Liver (tissue), 9 donors: Measurements from ENCODE around the gene ROR1. TPM values are rescaled to one million over a fixed set of nuclear protein-coding genes. Genes with fewer than 3 reads are reported as not detected.

Experiments
- DNase-seq: peaks from one replicate; pipeline ENCODE4 v3.0.0-alpha.2; 2017; ENCODE audit warnings: low spot score
- H3K27ac ChIP-seq, 2 donors: one replicate each; pipeline ENCODE4 v1.7.0; 2013; ENCODE audit warnings: inconsistent platforms in 2 of 2, low read length in 2 of 2, control low read depth in 1 of 2, low read depth in 1 of 2, mild to moderate bottlenecking in 1 of 2
- H3K27me3 ChIP-seq, 4 donors: one replicate each; pipeline versions ENCODE4 v1.6.1 to v1.7.0; 2013; ENCODE audit warnings: low read length in 3 of 4, inconsistent platforms in 1 of 4, mild to moderate bottlenecking in 1 of 4, moderate library complexity in 1 of 4; ENCODE audit not compliant: control insufficient read depth in 4 of 4, insufficient read depth in 4 of 4
- H3K36me3 ChIP-seq, 4 donors: one replicate each; pipeline versions ENCODE4 v1.6.1 to v1.7.0; 2013; ENCODE audit warnings: low read length in 3 of 4, mild to moderate bottlenecking in 3 of 4, low read depth in 1 of 4, moderate library complexity in 1 of 4; ENCODE audit not compliant: control insufficient read depth in 4 of 4, insufficient read depth in 3 of 4
- H3K4me1 ChIP-seq, 4 donors: one replicate each; pipeline versions ENCODE4 v1.6.1 to v1.7.0; 2013; ENCODE audit warnings: low read length in 3 of 4, mild to moderate bottlenecking in 3 of 4, moderate library complexity in 1 of 4; ENCODE audit not compliant: control insufficient read depth in 4 of 4, insufficient read depth in 4 of 4
- H3K4me3 ChIP-seq, 3 donors: one replicate each; pipeline versions ENCODE4 v1.6.1 to v1.7.0; 2013; ENCODE audit warnings: low read length in 3 of 3, control low read depth in 1 of 3, low read depth in 1 of 3, mild to moderate bottlenecking in 1 of 3
- H3K9ac ChIP-seq, 2 donors: one replicate each; pipeline ENCODE4 v1.7.0; 2013; ENCODE audit warnings: low read length in 2 of 2, mild to moderate bottlenecking in 2 of 2, moderate library complexity in 2 of 2, control low read depth in 1 of 2, low read depth in 1 of 2
- H3K9me3 ChIP-seq, 4 donors: one replicate each; pipeline versions ENCODE4 v1.6.1 to v1.7.0; 2013; ENCODE audit warnings: low read length in 3 of 4; ENCODE audit not compliant: control insufficient read depth in 4 of 4
- EGR1 ChIP-seq, 2 donors: IDR thresholded peaks; 2 replicates each; pipeline ENCODE4 v1.6.1; 2016 to 2018; ENCODE audit warnings: antibody characterized with exemption in 2 of 2, low read depth in 2 of 2
- FOXA1 ChIP-seq: IDR thresholded peaks from 2 replicates; pipeline ENCODE4 v1.6.1; 2016; ENCODE audit warnings: antibody characterized with exemption
- FOXA2 ChIP-seq: IDR thresholded peaks from 2 replicates; pipeline ENCODE4 v1.6.1; 2016; ENCODE audit warnings: antibody characterized with exemption
- GABPA ChIP-seq, 2 donors: IDR thresholded peaks in 1 of 2; conservative IDR thresholded peaks in 1 of 2; 2 replicates each; pipeline ENCODE4 v1.6.1; 2016; ENCODE audit warnings: antibody characterized with exemption in 2 of 2, mild to moderate bottlenecking in 1 of 2, moderate library complexity in 1 of 2
- HNF4A ChIP-seq, 2 donors: conservative IDR thresholded peaks; 2 replicates each; pipeline ENCODE4 v1.6.1; 2016; ENCODE audit warnings: antibody characterized with exemption in 2 of 2, mild to moderate bottlenecking in 2 of 2
- HNF4G ChIP-seq: IDR thresholded peaks from 2 replicates; pipeline ENCODE4 v1.6.1; 2016; ENCODE audit warnings: antibody characterized with exemption
- NR2F2 ChIP-seq: IDR thresholded peaks from 2 replicates; pipeline ENCODE4 v1.6.1; 2016; ENCODE audit warnings: antibody characterized with exemption
- RAD21 ChIP-seq, 2 donors: IDR thresholded peaks; 2 replicates each; pipeline ENCODE4 v1.6.1; 2016; ENCODE audit warnings: antibody characterized with exemption in 2 of 2, mild to moderate bottlenecking in 2 of 2
- RXRA ChIP-seq, 2 donors: IDR thresholded peaks; 2 replicates each; pipeline ENCODE4 v1.6.1; 2017 to 2018; ENCODE audit warnings: antibody characterized with exemption in 2 of 2, mild to moderate bottlenecking in 1 of 2
- SP1 ChIP-seq: IDR thresholded peaks from 2 replicates; pipeline ENCODE4 v1.6.1; 2018; ENCODE audit warnings: antibody characterized with exemption, mild to moderate bottlenecking
- TAF1 ChIP-seq: conservative IDR thresholded peaks from 2 replicates; pipeline ENCODE4 v1.6.1; 2016; ENCODE audit warnings: antibody characterized with exemption, mild to moderate bottlenecking
- YY1 ChIP-seq: IDR thresholded peaks from 2 replicates; pipeline ENCODE4 v1.6.1; 2016; ENCODE audit warnings: antibody characterized with exemption, mild to moderate bottlenecking
- WGBS: extraction: QIAGEN DNeasy Blood & Tissue Kit; methylation state at CpG from one replicate; pipeline ENCODE4 v1.1.7; 2013; 5-methylcytosine and 5-hydroxymethylcytosine counted together
- polyA plus RNA-seq, 2 donors: library from polyadenylated mRNA; stranded (reverse) in 1 of 2; unstranded in 1 of 2; fragments of 200-250 nt in 1 of 2; fragments of >200 nt in 1 of 2; fragmentation: Nextera tagmentation in 1 of 2; extraction: Ambion mirVana in 1 of 2; gene quantifications; one replicate each; pipeline versions ENCODE4 v1.2.1 to v1.2.3, GENCODE V29; 2013 to 2015
- total RNA-seq, 2 donors: library from RNA; depleted of rRNA; stranded (reverse); fragments of >200 nt; gene quantifications; one replicate each; pipeline ENCODE4 v1.2.3, GENCODE V29; 2014
- TF ChIP-seq, protein P1 (sequence below): IDR thresholded peaks from 2 replicates; pipeline ENCODE4 v1.6.1; 2016; ENCODE audit warnings: antibody characterized with exemption
- TF ChIP-seq, protein P2 (sequence below): IDR thresholded peaks from 2 replicates; pipeline ENCODE4 v1.6.1; 2016; ENCODE audit warnings: antibody characterized with exemption, mild to moderate bottlenecking
- TF ChIP-seq, protein P3 (sequence below): IDR thresholded peaks from 2 replicates; pipeline ENCODE4 v1.6.1; 2016; ENCODE audit warnings: antibody characterized with exemption
- TF ChIP-seq, protein P4 (sequence below): fragments of 150-350 bp; IDR thresholded peaks from 2 replicates; pipeline ENCODE4 v1.5.1; 2017; ENCODE audit warnings: improper control_type of control experiment, low read depth, low read length; ENCODE audit not compliant: missing input control
- donor health status: healthy.
- donor health status: healthy.
- donor health status: healthy.
- donor health status: healthy.
- donor health status: healthy.

The ROR1 gene
- total and polyA plus RNA-seq, 4 donors = 0.15 to 0.98 (median 0.37) TPM

DNA sequence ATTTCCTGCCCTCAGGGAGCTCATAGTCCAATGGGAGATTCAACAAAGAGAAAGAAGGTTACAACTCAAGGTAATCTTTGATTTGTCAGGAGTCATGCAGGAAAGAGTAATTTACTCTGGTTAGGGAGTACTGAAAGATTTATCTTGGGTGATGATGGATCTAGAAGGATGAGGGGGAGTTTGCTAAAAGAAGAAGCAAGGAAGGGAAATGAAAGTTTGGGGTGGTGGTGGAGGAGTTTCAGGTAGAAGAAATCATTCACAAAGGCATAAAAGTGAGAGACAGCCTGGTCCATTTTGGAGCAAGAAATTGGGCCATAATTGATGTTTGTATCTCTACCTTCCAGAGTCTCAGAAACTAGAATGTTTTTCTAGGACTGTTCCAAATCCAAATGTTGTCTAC lies 116.7 kb downstream of the ROR1 start:
- H3K4me3 ChIP-seq = no peak overlapping the region
- no peak for TF ChIP-seq SP1
- no peak for TF ChIP-seq RAD21 (IDR thresholded peaks at IDR 0.05)
- TF ChIP-seq HNF4G = no peak
- TF ChIP-seq NR2F2 = no peak
- TF ChIP-seq, protein P1, sequence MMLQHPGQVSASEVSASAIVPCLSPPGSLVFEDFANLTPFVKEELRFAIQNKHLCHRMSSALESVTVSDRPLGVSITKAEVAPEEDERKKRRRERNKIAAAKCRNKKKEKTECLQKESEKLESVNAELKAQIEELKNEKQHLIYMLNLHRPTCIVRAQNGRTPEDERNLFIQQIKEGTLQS = no peak
- no peak for TF ChIP-seq TAF1
- TF ChIP-seq, protein P2, sequence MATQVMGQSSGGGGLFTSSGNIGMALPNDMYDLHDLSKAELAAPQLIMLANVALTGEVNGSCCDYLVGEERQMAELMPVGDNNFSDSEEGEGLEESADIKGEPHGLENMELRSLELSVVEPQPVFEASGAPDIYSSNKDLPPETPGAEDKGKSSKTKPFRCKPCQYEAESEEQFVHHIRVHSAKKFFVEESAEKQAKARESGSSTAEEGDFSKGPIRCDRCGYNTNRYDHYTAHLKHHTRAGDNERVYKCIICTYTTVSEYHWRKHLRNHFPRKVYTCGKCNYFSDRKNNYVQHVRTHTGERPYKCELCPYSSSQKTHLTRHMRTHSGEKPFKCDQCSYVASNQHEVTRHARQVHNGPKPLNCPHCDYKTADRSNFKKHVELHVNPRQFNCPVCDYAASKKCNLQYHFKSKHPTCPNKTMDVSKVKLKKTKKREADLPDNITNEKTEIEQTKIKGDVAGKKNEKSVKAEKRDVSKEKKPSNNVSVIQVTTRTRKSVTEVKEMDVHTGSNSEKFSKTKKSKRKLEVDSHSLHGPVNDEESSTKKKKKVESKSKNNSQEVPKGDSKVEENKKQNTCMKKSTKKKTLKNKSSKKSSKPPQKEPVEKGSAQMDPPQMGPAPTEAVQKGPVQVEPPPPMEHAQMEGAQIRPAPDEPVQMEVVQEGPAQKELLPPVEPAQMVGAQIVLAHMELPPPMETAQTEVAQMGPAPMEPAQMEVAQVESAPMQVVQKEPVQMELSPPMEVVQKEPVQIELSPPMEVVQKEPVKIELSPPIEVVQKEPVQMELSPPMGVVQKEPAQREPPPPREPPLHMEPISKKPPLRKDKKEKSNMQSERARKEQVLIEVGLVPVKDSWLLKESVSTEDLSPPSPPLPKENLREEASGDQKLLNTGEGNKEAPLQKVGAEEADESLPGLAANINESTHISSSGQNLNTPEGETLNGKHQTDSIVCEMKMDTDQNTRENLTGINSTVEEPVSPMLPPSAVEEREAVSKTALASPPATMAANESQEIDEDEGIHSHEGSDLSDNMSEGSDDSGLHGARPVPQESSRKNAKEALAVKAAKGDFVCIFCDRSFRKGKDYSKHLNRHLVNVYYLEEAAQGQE = no peak
- TF ChIP-seq HNF4A (conservative IDR thresholded peaks at IDR 0.05) = no peak
- no peak for TF ChIP-seq YY1
- TF ChIP-seq FOXA2 = no peak
- TF ChIP-seq, protein P3, sequence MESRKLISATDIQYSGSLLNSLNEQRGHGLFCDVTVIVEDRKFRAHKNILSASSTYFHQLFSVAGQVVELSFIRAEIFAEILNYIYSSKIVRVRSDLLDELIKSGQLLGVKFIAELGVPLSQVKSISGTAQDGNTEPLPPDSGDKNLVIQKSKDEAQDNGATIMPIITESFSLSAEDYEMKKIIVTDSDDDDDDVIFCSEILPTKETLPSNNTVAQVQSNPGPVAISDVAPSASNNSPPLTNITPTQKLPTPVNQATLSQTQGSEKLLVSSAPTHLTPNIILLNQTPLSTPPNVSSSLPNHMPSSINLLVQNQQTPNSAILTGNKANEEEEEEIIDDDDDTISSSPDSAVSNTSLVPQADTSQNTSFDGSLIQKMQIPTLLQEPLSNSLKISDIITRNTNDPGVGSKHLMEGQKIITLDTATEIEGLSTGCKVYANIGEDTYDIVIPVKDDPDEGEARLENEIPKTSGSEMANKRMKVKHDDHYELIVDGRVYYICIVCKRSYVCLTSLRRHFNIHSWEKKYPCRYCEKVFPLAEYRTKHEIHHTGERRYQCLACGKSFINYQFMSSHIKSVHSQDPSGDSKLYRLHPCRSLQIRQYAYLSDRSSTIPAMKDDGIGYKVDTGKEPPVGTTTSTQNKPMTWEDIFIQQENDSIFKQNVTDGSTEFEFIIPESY = no peak
- no peak for TF ChIP-seq FOXA1
- no peak for TF ChIP-seq EGR1 (IDR thresholded peaks at IDR 0.05; ENCODE audit: low read depth in 2 of 2)
- TF ChIP-seq, protein P4, sequence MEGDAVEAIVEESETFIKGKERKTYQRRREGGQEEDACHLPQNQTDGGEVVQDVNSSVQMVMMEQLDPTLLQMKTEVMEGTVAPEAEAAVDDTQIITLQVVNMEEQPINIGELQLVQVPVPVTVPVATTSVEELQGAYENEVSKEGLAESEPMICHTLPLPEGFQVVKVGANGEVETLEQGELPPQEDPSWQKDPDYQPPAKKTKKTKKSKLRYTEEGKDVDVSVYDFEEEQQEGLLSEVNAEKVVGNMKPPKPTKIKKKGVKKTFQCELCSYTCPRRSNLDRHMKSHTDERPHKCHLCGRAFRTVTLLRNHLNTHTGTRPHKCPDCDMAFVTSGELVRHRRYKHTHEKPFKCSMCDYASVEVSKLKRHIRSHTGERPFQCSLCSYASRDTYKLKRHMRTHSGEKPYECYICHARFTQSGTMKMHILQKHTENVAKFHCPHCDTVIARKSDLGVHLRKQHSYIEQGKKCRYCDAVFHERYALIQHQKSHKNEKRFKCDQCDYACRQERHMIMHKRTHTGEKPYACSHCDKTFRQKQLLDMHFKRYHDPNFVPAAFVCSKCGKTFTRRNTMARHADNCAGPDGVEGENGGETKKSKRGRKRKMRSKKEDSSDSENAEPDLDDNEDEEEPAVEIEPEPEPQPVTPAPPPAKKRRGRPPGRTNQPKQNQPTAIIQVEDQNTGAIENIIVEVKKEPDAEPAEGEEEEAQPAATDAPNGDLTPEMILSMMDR = no peak
- no peak for TF ChIP-seq RXRA (IDR thresholded peaks at IDR 0.05)
- TF ChIP-seq GABPA (IDR thresholded peaks at IDR 0.05 in 1 of 2, conservative IDR thresholded peaks at IDR 0.05 in 1 of 2) = no peak
- no peaks in the 10 kb centered on the region for H3K27me3 ChIP-seq
- H3K4me1 ChIP-seq = peaks cover 0 to 2% (median 0%) of the 10 kb centered on the region in 4 donors
- DNase-seq = no peak
- no peak overlapping the region for H3K27ac ChIP-seq
- H3K9me3 ChIP-seq = no peaks in the 10 kb centered on the region
- H3K36me3 ChIP-seq = no peaks in the 10 kb centered on the region
- no peak overlapping the region for H3K9ac ChIP-seq

DNA sequence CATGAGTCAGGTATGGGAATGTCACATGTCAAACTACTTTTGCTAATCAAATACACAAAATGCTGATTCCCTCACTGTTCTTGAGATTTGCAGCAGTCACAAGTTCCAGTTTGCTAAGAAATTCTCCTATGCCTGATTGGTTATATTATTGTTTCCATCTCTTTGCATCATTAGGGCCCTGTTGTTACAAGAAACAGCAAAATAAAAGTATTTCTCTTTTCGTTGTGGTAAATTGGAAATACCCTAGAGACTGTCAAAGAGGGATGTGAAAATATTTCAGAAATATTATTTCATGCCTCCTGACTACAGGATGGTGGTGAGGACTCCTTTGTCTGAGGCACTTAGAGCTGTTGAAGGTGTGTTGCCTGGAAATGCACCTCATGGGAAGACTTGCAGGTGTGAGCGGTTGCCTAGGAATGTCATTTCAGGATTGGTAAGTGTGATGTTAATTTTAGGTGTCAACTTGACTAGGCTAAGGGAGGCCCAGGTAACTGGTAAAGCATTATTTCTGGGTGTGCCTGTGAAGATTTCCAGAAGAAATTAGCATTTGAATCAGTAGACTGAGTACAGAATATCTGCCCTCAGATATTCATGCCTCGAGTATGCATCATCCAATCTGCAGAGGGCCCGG lies 117.4 kb downstream of the ROR1 start:
- peaks cover 0 to 2% (median 0%) of the 10 kb centered on the region in 4 donors for H3K4me1 ChIP-seq
- no peak for TF ChIP-seq HNF4G
- TF ChIP-seq GABPA (IDR thresholded peaks at IDR 0.05 in 1 of 2, conservative IDR thresholded peaks at IDR 0.05 in 1 of 2) = no peak
- no peak overlapping the region for H3K9ac ChIP-seq
- H3K27me3 ChIP-seq = no peaks in the 10 kb centered on the region
- no peak overlapping the region for H3K27ac ChIP-seq
- no peaks in the 10 kb centered on the region for H3K9me3 ChIP-seq
- no peaks in the 10 kb centered on the region for H3K36me3 ChIP-seq
- no peak overlapping the region for H3K4me3 ChIP-seq
- DNase-seq = no peak
- 95% methylated on average over 4 of the region's 4 CpGs for WGBS
